IPS DF 6.9 (cell line): ENCODE results near the gene ATP10B.

ENCODE experiments used
- DNase-seq: peaks from one replicate; pipeline ENCODE4 v3.0.0-alpha.2; 2013; ENCODE audit warnings: low read depth, low spot score
- H3K27ac ChIP-seq: one replicate; pipeline ENCODE4 v1.5.1; 2013; ENCODE audit warnings: low read length, control low read depth
- H3K27me3 ChIP-seq: 2 replicates; pipeline ENCODE4 v1.6.1; 2013; ENCODE audit warnings: mild to moderate bottlenecking, low read length; ENCODE audit not compliant: control insufficient read depth, insufficient read depth
- H3K36me3 ChIP-seq: 2 replicates; pipeline ENCODE4 v1.6.1; 2013; ENCODE audit warnings: low read length; ENCODE audit not compliant: control insufficient read depth, insufficient read depth
- H3K4me1 ChIP-seq: 2 replicates; pipeline ENCODE4 v1.6.1; 2013; ENCODE audit warnings: low read length; ENCODE audit not compliant: control insufficient read depth, insufficient read depth
- H3K4me3 ChIP-seq: 2 replicates; pipeline ENCODE4 v1.5.1; 2013; ENCODE audit warnings: mild to moderate bottlenecking, low read length
- H3K9me3 ChIP-seq: 2 replicates; pipeline ENCODE4 v1.6.1; 2013; ENCODE audit warnings: low read length, inconsistent platforms; ENCODE audit not compliant: control insufficient read depth, insufficient read depth
- WGBS: extraction: QIAGEN DNeasy Blood & Tissue Kit; methylation state at CpG from one replicate; pipeline ENCODE4 v1.1.7; 2013; ENCODE audit warnings: mixed read lengths, missing lambda C conversion rate; ENCODE audit not compliant: insufficient read length, insufficient coverage; 5-methylcytosine and 5-hydroxymethylcytosine counted together

Gene ATP10B

GRCh38 chr5:160693831-160694465 is 158.1 kb downstream of the ATP10B start:
- Histone ChIP-seq H3K9me3 (no peaks in the 10 kb centered on the region), H3K4me1 (no peaks in the 10 kb centered on the region), H3K27ac (no peak overlapping the region), H3K4me3 (no peak overlapping the region), H3K27me3 (no peaks in the 10 kb centered on the region), H3K36me3 (no peaks in the 10 kb centered on the region)
- no CpG with 5 or more reads among the region's 7 CpGs for WGBS
- no peak for DNase-seq

- Histone ChIP-seq H3K4me3 (no peak overlapping the region), H3K9me3 (no peaks in the 10 kb centered on the region), H3K36me3 (no peaks in the 10 kb centered on the region), H3K27me3 (no peaks in the 10 kb centered on the region), H3K4me1 (no peaks in the 10 kb centered on the region), H3K27ac (no peak overlapping the region)
- no CpG with 5 or more reads among the region's 2 CpGs for WGBS
- DNase-seq = no peak
These were observed 159.7 kb downstream of the ATP10B start for GRCh38 chr5:160692271-160692670.

- H3K27ac ChIP-seq = no peak overlapping the region
- H3K4me1 ChIP-seq = no peaks in the 10 kb centered on the region
- H3K4me3 ChIP-seq = no peak overlapping the region
- H3K36me3 ChIP-seq = no peaks in the 10 kb centered on the region
- no peaks in the 10 kb centered on the region for H3K27me3 ChIP-seq
- DNase-seq = peak; percentile 9
- no peaks in the 10 kb centered on the region for H3K9me3 ChIP-seq
- no CpG with 5 or more reads among the region's 6 CpGs for WGBS
These were observed 166.3 kb downstream of the ATP10B start for GRCh38 chr5:160685695-160686094.

- no peak for DNase-seq
- H3K4me3 ChIP-seq = no peak overlapping the region
- H3K27me3 ChIP-seq = no peaks in the 10 kb centered on the region
- no peaks in the 10 kb centered on the region for H3K4me1 ChIP-seq
- no CpG with 5 or more reads among the region's 1 CpG for WGBS
- no peaks in the 10 kb centered on the region for H3K9me3 ChIP-seq
- no peak overlapping the region for H3K27ac ChIP-seq
- H3K36me3 ChIP-seq = no peaks in the 10 kb centered on the region
These were observed 166.8 kb downstream of the ATP10B start for GRCh38 chr5:160685219-160685618.

GRCh38 chr5:160679567-160680309 is 172.3 kb downstream of the ATP10B start:
- no peaks in the 10 kb centered on the region for H3K36me3 ChIP-seq
- H3K9me3 ChIP-seq = no peaks in the 10 kb centered on the region
- H3K4me3 ChIP-seq = no peak overlapping the region
- no peaks in the 10 kb centered on the region for H3K27me3 ChIP-seq
- no peak overlapping the region for H3K27ac ChIP-seq
- WGBS = no CpG with 5 or more reads among the region's 6 CpGs
- H3K4me1 ChIP-seq = no peaks in the 10 kb centered on the region
- DNase-seq = no peak

GRCh38 chr5:160675988-160676387 is 176.0 kb downstream of the ATP10B start:
- no peak for DNase-seq

GRCh38 chr5:160674901-160675300 is 177.1 kb downstream of the ATP10B start:
- DNase-seq = no peak
- Histone ChIP-seq H3K4me1 (no peaks in the 10 kb centered on the region), H3K9me3 (no peaks in the 10 kb centered on the region), H3K36me3 (no peaks in the 10 kb centered on the region), H3K27me3 (no peaks in the 10 kb centered on the region), H3K27ac (no peak overlapping the region), H3K4me3 (no peak overlapping the region)
- no CpG with 5 or more reads among the region's 3 CpGs for whole genome bisulfite sequencing

More at GRCh38 chr5:160675988-160676387, 176.0 kb downstream of the ATP10B start:
- Histone ChIP-seq H3K9me3 (no peaks in the 10 kb centered on the region), H3K27ac (no peak overlapping the region), H3K36me3 (no peaks in the 10 kb centered on the region), H3K4me3 (no peak overlapping the region), H3K27me3 (no peaks in the 10 kb centered on the region), H3K4me1 (no peaks in the 10 kb centered on the region)
- WGBS = no CpG with 5 or more reads among the region's 2 CpGs

GRCh38 chr5:160672521-160672920 is 179.5 kb downstream of the ATP10B start:
- H3K4me1 ChIP-seq = no peaks in the 10 kb centered on the region
- no peak for DNase-seq
- H3K9me3 ChIP-seq = no peaks in the 10 kb centered on the region
- no peaks in the 10 kb centered on the region for H3K27me3 ChIP-seq
- no CpG with 5 or more reads among the region's 2 CpGs for WGBS
- H3K27ac ChIP-seq = no peak overlapping the region
- H3K4me3 ChIP-seq = no peak overlapping the region
- no peaks in the 10 kb centered on the region for H3K36me3 ChIP-seq

- Histone ChIP-seq H3K9me3 (no peaks in the 10 kb centered on the region), H3K4me1 (no peaks in the 10 kb centered on the region), H3K27ac (no peak overlapping the region), H3K27me3 (no peaks in the 10 kb centered on the region), H3K36me3 (no peaks in the 10 kb centered on the region), H3K4me3 (no peak overlapping the region)
- no CpG with 5 or more reads among the region's 2 CpGs for WGBS
- no peak for DNase-seq
These were observed 183.7 kb downstream of the ATP10B start for GRCh38 chr5:160668356-160668755.

GRCh38 chr5:160667160-160667559 is 184.9 kb downstream of the ATP10B start:
- Histone ChIP-seq H3K36me3 (no peaks in the 10 kb centered on the region), H3K27ac (no peak overlapping the region), H3K4me1 (no peaks in the 10 kb centered on the region), H3K27me3 (no peaks in the 10 kb centered on the region), H3K9me3 (no peaks in the 10 kb centered on the region), H3K4me3 (no peak overlapping the region)
- no CpG with 5 or more reads among the region's 5 CpGs for WGBS
- no peak for DNase-seq

GRCh38 chr5:160665460-160665859 is 186.6 kb downstream of the ATP10B start:
- no peaks in the 10 kb centered on the region for H3K36me3 ChIP-seq
- H3K27me3 ChIP-seq = no peaks in the 10 kb centered on the region
- WGBS = no CpG with 5 or more reads among the region's 3 CpGs
- no peaks in the 10 kb centered on the region for H3K9me3 ChIP-seq
- H3K4me3 ChIP-seq = no peak overlapping the region
- no peak overlapping the region for H3K27ac ChIP-seq
- no peaks in the 10 kb centered on the region for H3K4me1 ChIP-seq
- DNase-seq = no peak
